K562 (cell line): ENCODE measurements around the gene ANKRD34A. TPM values are rescaled to one million over a fixed set of nuclear protein-coding genes. Genes with fewer than 3 reads are reported as not detected.

ENCODE experiments used
- CBX2 ChIP-seq: fragments of 200-600 bp; sonication (generic); IDR thresholded peaks from one replicate; pipeline ENCODE4 v1.6.1; 2012; ENCODE audit warnings: mild to moderate bottlenecking, low read length, inconsistent platforms; ENCODE audit not compliant: insufficient read depth, poor library complexity, severe bottlenecking
- CTCF ChIP-seq, 3 experiments: IDR thresholded peaks in 2 of 3; conservative IDR thresholded peaks in 1 of 3; 2 replicates each; pipeline ENCODE4 v1.5.1; 2011 to 2012; ENCODE audit warnings: low read length in 3 of 3, mild to moderate bottlenecking in 3 of 3, control low read depth in 2 of 3, improper control_type of control experiment in 1 of 3, inconsistent platforms in 1 of 3, low read depth in 1 of 3, mixed read lengths in 1 of 3, moderate library complexity in 1 of 3; ENCODE audit not compliant: insufficient read depth in 2 of 3
- E2F8 ChIP-seq: fragments of 450-650 bp; IDR thresholded peaks from 2 replicates; pipeline ENCODE4 v1.7.1; 2018; ENCODE audit warnings: mild to moderate bottlenecking, low read depth; ENCODE audit not compliant: partially characterized antibody
- L3MBTL2 ChIP-seq: fragments of 450-650 bp; IDR thresholded peaks from 2 replicates; pipeline ENCODE4 v1.6.1; 2016; ENCODE audit warnings: mild to moderate bottlenecking, moderate library complexity
- NKRF ChIP-seq: fragments of 450-650 bp; IDR thresholded peaks from 2 replicates; pipeline ENCODE4 v1.6.1; 2016; ENCODE audit warnings: borderline replicate concordance
- NR2F6 ChIP-seq: fragments of 450-650 bp; formaldehyde crosslinking; IDR thresholded peaks from 2 replicates; pipeline ENCODE4 v1.4.0; 2020; ENCODE audit warnings: mild to moderate bottlenecking
- PHF20 ChIP-seq: fragments of 450-650 bp; IDR thresholded peaks from 2 replicates; pipeline ENCODE4 v1.6.1; 2018; ENCODE audit not compliant: partially characterized antibody
- PPARD ChIP-seq: fragments of 250-450 bp; sonication (Bioruptor Pico); IDR thresholded peaks from 2 replicates; pipeline ENCODE4 v1.8.0; 2022; ENCODE audit warnings: inconsistent platforms, mild to moderate bottlenecking, moderate library complexity
- SIN3A ChIP-seq, 2 experiments: fragments of 150-350 bp in 1 of 2; IDR thresholded peaks; 2 replicates each; pipeline ENCODE4 v1.6.1; 2011 to 2016; ENCODE audit warnings: borderline replicate concordance in 2 of 2, low read depth in 2 of 2, low read length in 2 of 2, mild to moderate bottlenecking in 2 of 2, moderate library complexity in 2 of 2; ENCODE audit not compliant: control insufficient read depth in 1 of 2
- SMAD3 ChIP-seq: fragments of 450-650 bp; formaldehyde crosslinking; conservative IDR thresholded peaks from 2 replicates; pipeline ENCODE4 v1.4.0; 2020; ENCODE audit warnings: mild to moderate bottlenecking
- SUPT5H ChIP-seq: fragments of 450-650 bp; IDR thresholded peaks from 2 replicates; pipeline ENCODE4 v1.6.1; 2016
- polyA plus RNA-seq, 8 experiments: library from polyadenylated mRNA; depleted of rRNA in 4 of 8; stranded (reverse) in 5 of 8; unstranded in 3 of 8; fragments of >200 nt; fragmentation: Nextera tagmentation in 2 of 8; fragmentation: Illumina TruSeq in 1 of 8; extraction: Ambion mirVana in 2 of 8; extraction: Trizol in 1 of 8; gene quantifications; 2 replicates each; pipeline versions ENCODE4 v1.2.1 to v1.2.3, GENCODE V29; 2011 to 2014; ENCODE audit warnings: inconsistent platforms in 1 of 8, missing spikeins in 1 of 8
- total RNA-seq, 7 experiments: library from RNA; depleted of rRNA in 6 of 7; stranded (reverse); fragments of >200 nt in 6 of 7; fragmentation: Illumina TruSeq in 2 of 7; extraction: Trizol in 2 of 7; gene quantifications; 2 replicates each; pipeline versions ENCODE4 v1.2.1 to v1.2.3, GENCODE V29; 2011 to 2021; ENCODE audit warnings: low replicate concordance in 1 of 7
- TF ChIP-seq, protein P1 (sequence below): sonication (generic); formaldehyde crosslinking; IDR thresholded peaks from 2 replicates; pipeline ENCODE4 v1.8.0; 2022; ENCODE audit warnings: missing genetic modification reagents, mild to moderate bottlenecking, moderate library complexity, borderline replicate concordance
- TF ChIP-seq, protein P2 (sequence below), 2 experiments: fragments of 450-650 bp; conservative IDR thresholded peaks; 2 replicates each; pipeline ENCODE4 v1.6.1; 2017; ENCODE audit warnings: mild to moderate bottlenecking in 2 of 2, moderate library complexity in 2 of 2
- TF ChIP-seq, protein P3 (sequence below): fragments of 450-650 bp; IDR thresholded peaks from 2 replicates; pipeline ENCODE4 v1.6.1; 2016; ENCODE audit warnings: low read depth, mild to moderate bottlenecking, moderate library complexity

ANKRD34A gene
- total and polyA plus RNA-seq, 9 of the 15 experiments (the other 6 are each of a cell fraction or from before 2014, with no cell fraction given) = 0.06 to 1.6 (median 0.43) TPM

GRCh38 chr1:145918992-145919939 lies 45.1 kb downstream of the ANKRD34A start (continued):
- TF ChIP-seq NKRF (peak; percentile 67; the same call in 1 of the 2 replicates), CBX2 (no peak), E2F8 (peak; percentile 58), NR2F6 (CRISPR knock-in tag) (0 out of 2 replicates have a peak, but pooled peaks have one; percentile 29), SMAD3 (CRISPR knock-in tag) (no peak), SIN3A (IDR thresholded peaks at IDR 0.05; ENCODE audit: borderline replicate concordance in 2 of 2, control insufficient read depth in 1 of 2, low read depth in 2 of 2, low read length in 2 of 2) (peak; percentile 10 to 50; a peak in 2 of 4 replicates), PPARD (CRISPR knock-in tag) (no peak), PHF20 (no peak), CTCF (IDR thresholded peaks at IDR 0.05 in 2 of 3, conservative IDR thresholded peaks at IDR 0.05 in 1 of 3; ENCODE audit: insufficient read depth in 2 of 3, low read depth in 1 of 3, low read length in 3 of 3) (0 out of 6 replicates have a peak, but pooled peaks of 2 of the 3 experiments have one; percentile 7 to 10), SUPT5H (0 out of 2 replicates have a peak, but pooled peaks have one; percentile 19), L3MBTL2 (no peak; the same call in 1 of the 2 replicates)
- TF ChIP-seq, protein P1, sequence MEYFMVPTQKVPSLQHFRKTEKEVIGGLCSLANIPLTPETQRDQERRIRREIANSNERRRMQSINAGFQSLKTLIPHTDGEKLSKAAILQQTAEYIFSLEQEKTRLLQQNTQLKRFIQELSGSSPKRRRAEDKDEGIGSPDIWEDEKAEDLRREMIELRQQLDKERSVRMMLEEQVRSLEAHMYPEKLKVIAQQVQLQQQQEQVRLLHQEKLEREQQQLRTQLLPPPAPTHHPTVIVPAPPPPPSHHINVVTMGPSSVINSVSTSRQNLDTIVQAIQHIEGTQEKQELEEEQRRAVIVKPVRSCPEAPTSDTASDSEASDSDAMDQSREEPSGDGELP (CRISPR knock-in tag) = peak; percentile 22; the same call in 1 of the 2 replicates
- TF ChIP-seq, protein P2, sequence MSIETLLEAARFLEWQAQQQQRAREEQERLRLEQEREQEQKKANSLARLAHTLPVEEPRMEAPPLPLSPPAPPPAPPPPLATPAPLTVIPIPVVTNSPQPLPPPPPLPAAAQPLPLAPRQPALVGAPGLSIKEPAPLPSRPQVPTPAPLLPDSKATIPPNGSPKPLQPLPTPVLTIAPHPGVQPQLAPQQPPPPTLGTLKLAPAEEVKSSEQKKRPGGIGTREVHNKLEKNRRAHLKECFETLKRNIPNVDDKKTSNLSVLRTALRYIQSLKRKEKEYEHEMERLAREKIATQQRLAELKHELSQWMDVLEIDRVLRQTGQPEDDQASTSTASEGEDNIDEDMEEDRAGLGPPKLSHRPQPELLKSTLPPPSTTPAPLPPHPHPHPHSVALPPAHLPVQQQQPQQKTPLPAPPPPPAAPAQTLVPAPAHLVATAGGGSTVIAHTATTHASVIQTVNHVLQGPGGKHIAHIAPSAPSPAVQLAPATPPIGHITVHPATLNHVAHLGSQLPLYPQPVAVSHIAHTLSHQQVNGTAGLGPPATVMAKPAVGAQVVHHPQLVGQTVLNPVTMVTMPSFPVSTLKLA (conservative IDR thresholded peaks at IDR 0.05) = 0 out of 4 replicates have a peak, but pooled peaks of 1 of the 2 experiments have one; percentile 63
- TF ChIP-seq, protein P3, sequence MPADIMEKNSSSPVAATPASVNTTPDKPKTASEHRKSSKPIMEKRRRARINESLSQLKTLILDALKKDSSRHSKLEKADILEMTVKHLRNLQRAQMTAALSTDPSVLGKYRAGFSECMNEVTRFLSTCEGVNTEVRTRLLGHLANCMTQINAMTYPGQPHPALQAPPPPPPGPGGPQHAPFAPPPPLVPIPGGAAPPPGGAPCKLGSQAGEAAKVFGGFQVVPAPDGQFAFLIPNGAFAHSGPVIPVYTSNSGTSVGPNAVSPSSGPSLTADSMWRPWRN = 0 out of 2 replicates have a peak, but pooled peaks have one; percentile 7
